GM12865 (cell line): Measurements from ENCODE around the gene TMEM184B.

ENCODE experiments used
- DNase-seq: peaks from one replicate; pipeline ENCODE4 v3.0.0; 2010; ENCODE audit warnings: low read depth
- H3K4me3 ChIP-seq: 2 replicates; pipeline ENCODE4 v1.5.1; 2011; ENCODE audit warnings: mild to moderate bottlenecking, low read depth, low read length, control low read depth
- TF ChIP-seq, protein P1 (sequence below): IDR thresholded peaks from 2 replicates; pipeline ENCODE4 v1.5.1; 2011; ENCODE audit warnings: low read length, control low read depth, low read depth, inconsistent platforms; ENCODE audit not compliant: insufficient read depth; ENCODE audit errors: missing control alignments

Gene TMEM184B

DNA sequence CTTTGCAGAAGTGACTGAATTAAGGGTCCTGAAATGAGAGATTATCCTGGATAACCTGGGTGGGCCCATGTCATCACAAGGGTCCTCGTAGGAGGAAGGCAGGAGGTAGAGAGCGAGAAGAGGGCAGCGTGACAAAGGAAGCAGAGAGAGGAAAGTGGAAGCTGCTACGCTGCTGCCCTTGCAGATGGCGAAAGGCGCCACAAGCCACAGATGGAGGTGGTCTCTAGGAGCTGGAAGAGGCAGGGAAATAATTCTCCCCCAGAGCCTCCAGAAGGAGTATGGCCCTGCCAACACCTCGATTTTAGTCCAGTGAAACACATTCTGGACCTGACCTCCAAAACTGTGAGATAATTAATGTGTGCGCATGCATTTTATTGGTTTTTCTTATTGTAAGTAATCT is 13.4 kb downstream of the TMEM184B start:
- no peak for DNase-seq
- H3K4me3 ChIP-seq, result no peak overlapping the region
- TF ChIP-seq, protein P1, sequence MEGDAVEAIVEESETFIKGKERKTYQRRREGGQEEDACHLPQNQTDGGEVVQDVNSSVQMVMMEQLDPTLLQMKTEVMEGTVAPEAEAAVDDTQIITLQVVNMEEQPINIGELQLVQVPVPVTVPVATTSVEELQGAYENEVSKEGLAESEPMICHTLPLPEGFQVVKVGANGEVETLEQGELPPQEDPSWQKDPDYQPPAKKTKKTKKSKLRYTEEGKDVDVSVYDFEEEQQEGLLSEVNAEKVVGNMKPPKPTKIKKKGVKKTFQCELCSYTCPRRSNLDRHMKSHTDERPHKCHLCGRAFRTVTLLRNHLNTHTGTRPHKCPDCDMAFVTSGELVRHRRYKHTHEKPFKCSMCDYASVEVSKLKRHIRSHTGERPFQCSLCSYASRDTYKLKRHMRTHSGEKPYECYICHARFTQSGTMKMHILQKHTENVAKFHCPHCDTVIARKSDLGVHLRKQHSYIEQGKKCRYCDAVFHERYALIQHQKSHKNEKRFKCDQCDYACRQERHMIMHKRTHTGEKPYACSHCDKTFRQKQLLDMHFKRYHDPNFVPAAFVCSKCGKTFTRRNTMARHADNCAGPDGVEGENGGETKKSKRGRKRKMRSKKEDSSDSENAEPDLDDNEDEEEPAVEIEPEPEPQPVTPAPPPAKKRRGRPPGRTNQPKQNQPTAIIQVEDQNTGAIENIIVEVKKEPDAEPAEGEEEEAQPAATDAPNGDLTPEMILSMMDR, result no peak

DNA sequence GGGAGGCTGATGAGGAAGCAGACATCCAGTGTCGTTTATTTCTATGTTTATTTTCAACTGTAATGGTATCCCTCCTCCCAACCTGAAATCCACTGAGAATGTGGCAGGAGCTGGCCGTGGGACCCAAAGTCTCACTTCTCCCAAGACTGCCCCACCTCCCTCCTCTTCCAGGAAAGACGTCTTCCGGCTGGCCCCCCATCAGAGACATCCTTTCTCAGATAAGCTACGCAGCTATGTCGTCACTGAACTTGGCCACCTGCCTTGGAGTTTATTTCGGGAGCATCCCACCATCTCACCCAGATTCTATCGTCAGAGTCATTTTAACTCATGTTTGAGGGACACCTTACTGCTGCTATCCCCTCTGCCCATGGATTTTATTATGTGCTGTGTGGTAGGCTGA is 13.9 kb downstream of the TMEM184B start:
- no peak overlapping the region for H3K4me3 ChIP-seq
- TF ChIP-seq, protein P1, result no peak
- no peak for DNase-seq

DNA sequence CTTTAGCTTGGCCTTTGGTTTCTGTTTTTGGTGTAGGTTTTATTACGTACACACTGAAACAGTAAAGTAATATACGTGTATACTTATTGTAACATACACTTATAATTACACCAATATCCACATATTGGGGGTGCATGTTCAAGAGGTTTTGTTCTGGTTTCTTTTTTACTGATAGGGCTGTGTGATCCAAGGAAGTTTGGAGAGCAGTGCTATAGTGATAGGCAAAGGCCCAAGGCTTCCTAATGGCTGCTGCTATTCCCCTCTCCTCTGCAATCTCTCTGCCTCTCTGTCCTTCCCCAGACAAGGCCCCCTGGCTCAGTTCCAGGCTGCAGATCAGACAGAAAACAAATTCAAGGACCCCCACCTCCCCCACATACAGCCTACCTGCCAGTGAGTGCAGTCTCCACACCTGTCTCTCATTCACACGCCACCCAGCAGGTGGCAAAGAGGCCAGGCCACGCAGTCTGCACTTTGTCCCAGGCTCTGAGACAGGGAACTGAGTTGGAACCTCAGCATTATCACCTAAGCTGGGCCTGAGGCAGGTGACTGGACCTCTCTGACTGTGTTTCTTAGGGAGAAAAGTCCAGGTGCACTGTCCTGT is 15.1 kb downstream of the TMEM184B start:
- TF ChIP-seq, protein P1, result no peak

DNA sequence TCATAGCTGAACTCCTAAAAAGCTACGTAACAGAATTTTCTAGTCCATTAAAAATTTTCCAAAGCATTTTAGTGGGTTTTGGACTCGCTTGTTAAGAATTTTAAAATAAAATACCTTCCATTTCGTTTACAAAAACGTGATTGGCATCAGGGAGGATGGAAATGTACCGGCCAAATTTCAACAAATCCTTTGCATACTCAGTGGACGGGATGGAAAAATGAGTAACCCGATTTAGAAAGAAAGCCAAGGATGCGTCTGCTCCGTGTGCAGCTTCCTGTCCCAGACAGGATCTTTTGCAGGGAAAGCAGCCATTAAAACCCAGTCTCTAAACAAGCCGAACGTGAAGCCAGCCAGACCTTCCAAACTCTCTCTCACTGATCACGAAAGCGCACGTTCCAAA is 15.6 kb downstream of the TMEM184B start:
- no peak overlapping the region for H3K4me3 ChIP-seq
- TF ChIP-seq, protein P1, result no peak
- DNase-seq, result no peak

More for the DNA sequence above, 15.1 kb downstream of the TMEM184B start:
- no peak overlapping the region for H3K4me3 ChIP-seq
- no peak for DNase-seq

DNA sequence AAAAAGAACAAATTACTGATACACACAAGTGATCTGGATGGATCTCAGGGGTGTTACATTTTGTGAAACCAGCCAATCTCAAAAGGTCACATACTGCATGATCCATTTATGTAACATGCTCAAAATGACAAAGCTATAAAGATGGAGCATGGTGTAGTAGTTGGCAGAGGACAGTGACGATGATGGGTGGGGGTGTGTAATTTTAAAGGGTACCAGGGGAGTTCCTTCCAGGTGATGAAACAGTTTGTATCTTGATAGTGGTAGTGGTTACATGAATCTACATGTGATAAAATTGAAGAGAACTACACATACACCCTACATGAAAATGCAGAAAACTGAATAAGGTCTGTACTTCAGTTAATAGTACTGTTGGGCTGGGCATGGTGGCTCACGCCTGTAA is 17.1 kb downstream of the TMEM184B start:
- TF ChIP-seq, protein P1, result no peak
- DNase-seq, result no peak
- no peak overlapping the region for H3K4me3 ChIP-seq

DNA sequence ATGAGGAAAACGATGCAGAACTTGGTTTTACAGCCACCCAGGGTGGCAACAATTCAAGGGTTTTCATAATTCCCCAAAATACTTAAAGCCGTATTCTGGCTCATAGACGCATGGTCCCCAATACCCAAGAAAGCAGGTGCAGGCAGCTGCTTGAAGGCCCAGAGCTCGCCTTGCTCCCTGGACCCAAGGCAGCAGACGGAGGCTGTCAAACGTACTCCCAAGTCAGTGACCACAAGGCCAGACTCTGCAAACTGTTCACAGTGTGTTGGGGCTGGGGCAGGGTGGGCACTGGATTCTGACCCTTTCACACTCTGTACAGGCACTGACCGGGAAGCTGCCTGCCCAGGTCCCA is 21.5 kb downstream of the TMEM184B start:
- no peak for DNase-seq
- TF ChIP-seq, protein P1, result no peak
- H3K4me3 ChIP-seq, result no peak overlapping the region

DNA sequence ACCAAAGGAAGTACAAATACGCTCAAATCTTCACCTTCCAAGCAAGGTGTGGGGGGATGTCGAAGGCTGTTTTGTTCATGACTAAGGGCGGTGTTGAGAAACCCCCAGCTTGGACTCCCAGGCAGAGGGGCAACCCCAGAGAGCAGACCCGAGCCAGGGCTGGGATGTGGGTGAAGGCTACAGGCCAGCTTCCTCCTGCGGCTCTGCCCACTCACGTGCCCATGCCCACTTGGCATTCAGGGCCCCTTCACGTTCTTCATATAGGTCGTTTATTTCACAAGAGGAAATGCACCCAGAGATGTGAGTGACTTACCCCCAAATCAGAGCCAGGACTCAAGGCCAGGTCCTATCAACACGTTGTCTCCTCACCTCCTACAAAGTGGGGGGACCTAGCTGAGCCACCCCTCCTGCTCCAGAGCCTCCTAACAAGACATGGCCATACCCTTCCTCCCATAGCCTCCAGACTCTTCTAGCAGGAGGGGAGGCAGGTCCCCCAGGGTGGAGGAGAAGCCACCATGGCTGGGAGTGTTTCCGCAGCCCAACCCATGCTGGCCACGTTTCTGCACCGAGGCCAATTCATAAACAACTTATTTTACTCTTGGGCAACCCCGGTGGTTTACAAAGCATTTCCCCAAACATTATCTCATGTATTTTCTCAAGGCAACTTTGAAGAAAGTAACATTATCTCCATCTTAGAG is 22.0 kb downstream of the TMEM184B start:
- no peak for DNase-seq
- TF ChIP-seq, protein P1, result no peak
- no peak overlapping the region for H3K4me3 ChIP-seq
